A549 (cell line): ENCODE data around the gene CFAP119. TPM values are rescaled to one million over a fixed set of nuclear protein-coding genes. Genes with fewer than 3 reads are reported as not detected.

Experiments
- ATAC-seq, 2 experiments: fragments of 200-7000 bp in 1 of 2; fragments of >200 bp in 1 of 2; cut with Nextera tagmentation in 1 of 2; cut with Tn5 transposase in 1 of 2; 3 replicates each; pipeline versions ENCODE4 v1.8.0 to v1.9.1; 2018 to 2020; ENCODE audit warnings: mild to moderate bottlenecking in 1 of 2, moderate library complexity in 1 of 2
- CTCF ChIA-PET: fragments of 300-600 bp; sonication (Branson Sonifier 250); formaldehyde crosslinking; extraction: SDS; loops from one replicate; lab custom pipeline; 2021; ENCODE audit warnings: antibody characterized with exemption, inconsistent platforms; lab: Yijun Ruan, JAX
- POLR2A ChIA-PET: fragments of 350-600 bp; formaldehyde crosslinking; extraction: SDS; loops from one replicate; lab custom pipeline; 2021; ENCODE audit warnings: antibody characterized with exemption, inconsistent platforms; lab: Yijun Ruan, JAX
- DNase-seq, 2 experiments: peaks; one replicate each; pipeline versions ENCODE4 v3.0.0 to v3.0.0-alpha.2; 2011 to 2016; ENCODE audit warnings: low read depth in 1 of 2, low spot score in 1 of 2
- FAIRE-seq: peaks from 2 replicates; lab custom pipeline; 2011; peaks lifted over from hg19 to GRCh38; lab: Jason Lieb, UNC
- H3K27ac ChIP-seq, 2 experiments: fragments of >200 bp; sonication (Bioruptor Twin); formaldehyde crosslinking; 3 replicates each; pipeline ENCODE4 v1.5.1; 2016 to 2017
- H3K4me1 ChIP-seq: fragments of >200 bp; sonication (Bioruptor Twin); formaldehyde crosslinking; 3 replicates; pipeline ENCODE4 v1.6.1; 2016
- H3K4me2 ChIP-seq: fragments of >200 bp; sonication (Bioruptor Twin); formaldehyde crosslinking; 3 replicates; pipeline ENCODE4 v1.6.1; 2016
- H3K4me3 ChIP-seq: fragments of >200 bp; sonication (Bioruptor Twin); formaldehyde crosslinking; 3 replicates; pipeline ENCODE4 v1.5.1; 2016
- H3K9me3 ChIP-seq: fragments of >200 bp; sonication (Bioruptor Twin); formaldehyde crosslinking; 3 replicates; pipeline ENCODE4 v1.6.1; 2016
- BHLHE40 ChIP-seq: IDR thresholded peaks from 2 replicates; pipeline ENCODE4 v1.6.1; 2012; ENCODE audit warnings: low read depth, low read length, inconsistent platforms
- CBX8 ChIP-seq: fragments of 200-600 bp; sonication (generic); IDR thresholded peaks from 2 replicates; pipeline ENCODE4 v1.6.1; 2016
- CEBPB ChIP-seq, 2 experiments: fragments of >200 bp in 1 of 2; sonication (Bioruptor Twin) in 1 of 2; formaldehyde crosslinking in 1 of 2; IDR thresholded peaks; 2 replicates each; pipeline ENCODE4 v1.6.1; 2012 to 2016
- EHF ChIP-seq: fragments of 250-450 bp; sonication (Bioruptor Pico); IDR thresholded peaks from 2 replicates; pipeline ENCODE4 v1.5.0; 2020; ENCODE audit warnings: mild to moderate bottlenecking
- HDAC2 ChIP-seq: fragments of 200-600 bp; sonication (generic); IDR thresholded peaks from 2 replicates; pipeline ENCODE4 v1.6.1; 2016
- HOXA7 ChIP-seq: fragments of 250-450 bp; sonication (Bioruptor Pico); IDR thresholded peaks from 2 replicates; pipeline ENCODE4 v1.5.0; 2020; ENCODE audit warnings: mild to moderate bottlenecking, moderate library complexity
- HOXB13 ChIP-seq: fragments of 250-450 bp; sonication (Bioruptor Pico); IDR thresholded peaks from 2 replicates; pipeline ENCODE4 v1.5.0; 2020; ENCODE audit warnings: low read depth, mild to moderate bottlenecking, moderate library complexity
- KDM1A ChIP-seq: fragments of 200-600 bp; sonication (generic); IDR thresholded peaks from 2 replicates; pipeline ENCODE4 v1.6.1; 2016; ENCODE audit warnings: low read depth, mild to moderate bottlenecking
- MAFK ChIP-seq: fragments of 450-650 bp; IDR thresholded peaks from 2 replicates; pipeline ENCODE4 v1.6.1; 2014; ENCODE audit not compliant: partially characterized antibody
- MYC ChIP-seq: IDR thresholded peaks from 2 replicates; pipeline ENCODE4 v1.6.1; 2012; ENCODE audit warnings: mild to moderate bottlenecking, inconsistent platforms, low read length, improper control_type of control experiment, borderline replicate concordance
- NFE2L2 ChIP-seq: fragments of 150-350 bp; conservative IDR thresholded peaks from 2 replicates; pipeline ENCODE4 v1.6.1; 2014; ENCODE audit warnings: low read length
- NPAS2 ChIP-seq: fragments of 250-450 bp; sonication (Bioruptor Pico); IDR thresholded peaks from 2 replicates; pipeline ENCODE4 v1.8.0; 2022; ENCODE audit warnings: mild to moderate bottlenecking, moderate library complexity, borderline replicate concordance
- NR3C1 ChIP-seq: fragments of >200 bp; sonication (Bioruptor Twin); formaldehyde crosslinking; IDR thresholded peaks from 3 replicates; pipeline ENCODE4 v1.6.1; 2017
- RCOR1 ChIP-seq: fragments of 150-350 bp; IDR thresholded peaks from 2 replicates; pipeline ENCODE4 v1.6.1; 2014; ENCODE audit warnings: antibody characterized with exemption, low read length, low read depth
- RFX5 ChIP-seq: fragments of 450-650 bp; IDR thresholded peaks from 2 replicates; pipeline ENCODE4 v1.7.1; 2014; ENCODE audit warnings: antibody characterized with exemption, mild to moderate bottlenecking, moderate library complexity
- SMC3 ChIP-seq: fragments of >200 bp; sonication (Bioruptor Twin); formaldehyde crosslinking; IDR thresholded peaks from 3 replicates; pipeline ENCODE4 v1.6.1; 2018; ENCODE audit warnings: inconsistent platforms
- SREBF2 ChIP-seq: fragments of 450-650 bp; IDR thresholded peaks from 2 replicates; pipeline ENCODE4 v1.6.1; 2014; ENCODE audit warnings: mild to moderate bottlenecking, moderate library complexity
- TFCP2L1 ChIP-seq: fragments of 250-450 bp; sonication (Bioruptor Pico); IDR thresholded peaks from 2 replicates; pipeline ENCODE4 v1.5.0; 2021; ENCODE audit warnings: mild to moderate bottlenecking
- ZSCAN20 ChIP-seq: fragments of 250-450 bp; sonication (Bioruptor Pico); IDR thresholded peaks from 2 replicates; pipeline ENCODE4 v1.8.0; 2022; ENCODE audit warnings: mild to moderate bottlenecking, moderate library complexity
- WGBS: methylation state at CpG from one replicate; pipeline ENCODE4 v1.1.6; 2017; ENCODE audit errors: missing lambda C conversion rate; 5-methylcytosine and 5-hydroxymethylcytosine counted together
- polyA plus RNA-seq, 4 experiments: library from polyadenylated mRNA; depleted of rRNA in 3 of 4; stranded (reverse); fragments of >200 nt; fragmentation: RNase III in 1 of 4; extraction: RNeasy Plus Mini Kit Qiagen cat#74134 plus additional on column Dnase treatment in 1 of 4; gene quantifications; 2 replicates in 3 of 4; 3 replicates in 1 of 4; pipeline ENCODE4 v1.2.3, GENCODE V29; 2011 to 2017
- TF ChIP-seq, protein P1 (sequence below): fragments of 200-600 bp; sonication (generic); IDR thresholded peaks from 2 replicates; pipeline ENCODE4 v1.6.1; 2016; ENCODE audit warnings: antibody characterized with exemption, mild to moderate bottlenecking, moderate library complexity
- TF ChIP-seq, protein P2 (sequence below): IDR thresholded peaks from 2 replicates; pipeline ENCODE4 v1.6.1; 2012
- TF ChIP-seq, protein P3 (sequence below): fragments of 250-450 bp; sonication (Bioruptor Pico); IDR thresholded peaks from 2 replicates; pipeline ENCODE4 v1.5.0; 2021; ENCODE audit warnings: mild to moderate bottlenecking, moderate library complexity, borderline replicate concordance
- TF ChIP-seq, protein P4 (sequence below): fragments of 250-450 bp; sonication (Bioruptor Pico); IDR thresholded peaks from 2 replicates; pipeline ENCODE4 v1.5.0; 2020; ENCODE audit warnings: low read depth, mild to moderate bottlenecking, moderate library complexity

The CFAP119 gene
- polyA plus RNA-seq, 2 of the 4 experiments (the other 2 are of a cell fraction), result 4.5 to 9.5 TPM

DNA sequence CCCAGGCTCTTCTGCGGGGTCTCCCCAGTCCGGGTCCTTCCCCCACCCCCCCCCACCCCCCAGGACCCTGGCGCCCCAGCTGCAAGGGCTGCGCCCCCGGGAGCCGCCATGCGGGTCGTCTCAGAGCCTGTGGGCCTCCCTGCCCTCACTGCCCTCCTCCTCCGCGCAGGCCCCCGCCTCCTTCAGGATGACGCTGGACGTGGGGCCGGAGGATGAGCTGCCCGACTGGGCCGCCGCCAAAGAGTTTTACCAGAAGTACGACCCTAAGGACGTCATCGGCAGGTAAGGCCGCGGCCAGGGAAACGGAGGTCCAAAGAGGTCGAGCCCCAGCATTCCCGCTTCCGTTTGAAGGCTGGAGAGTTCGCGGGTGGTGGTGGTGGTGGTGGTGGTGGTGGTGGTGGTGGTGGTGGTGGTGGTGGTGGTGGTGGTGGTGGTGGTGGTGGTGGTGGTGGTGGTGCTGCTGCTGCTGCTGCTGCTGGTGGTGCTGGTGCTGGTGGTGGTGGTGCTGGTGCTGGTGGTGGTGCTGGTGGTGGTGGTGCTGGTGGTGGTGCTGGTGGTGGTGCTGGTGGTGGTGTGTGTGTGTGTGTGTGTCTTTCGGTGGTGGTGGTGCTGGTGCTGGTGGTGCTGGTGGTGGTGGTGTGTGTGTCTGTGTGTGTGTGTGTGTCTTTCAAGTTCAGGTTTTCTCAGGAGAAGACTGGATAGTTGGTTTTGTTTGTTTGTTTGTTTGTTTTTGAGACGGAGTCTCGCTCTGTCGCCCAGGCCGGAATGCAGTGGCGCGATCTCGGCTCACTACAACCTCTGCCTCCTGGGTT, 13.0 kb downstream of the CFAP119 start:
- H3K4me3 ChIP-seq, result peak overlapping the region; percentile 97
- FAIRE-seq (no peak), DNase-seq (peak; percentile 35 to 46), ATAC-seq (peak; percentile 72 to 78)
- no peaks in the 10 kb centered on the region for H3K9me3 ChIP-seq
- TF ChIP-seq, protein P1, sequence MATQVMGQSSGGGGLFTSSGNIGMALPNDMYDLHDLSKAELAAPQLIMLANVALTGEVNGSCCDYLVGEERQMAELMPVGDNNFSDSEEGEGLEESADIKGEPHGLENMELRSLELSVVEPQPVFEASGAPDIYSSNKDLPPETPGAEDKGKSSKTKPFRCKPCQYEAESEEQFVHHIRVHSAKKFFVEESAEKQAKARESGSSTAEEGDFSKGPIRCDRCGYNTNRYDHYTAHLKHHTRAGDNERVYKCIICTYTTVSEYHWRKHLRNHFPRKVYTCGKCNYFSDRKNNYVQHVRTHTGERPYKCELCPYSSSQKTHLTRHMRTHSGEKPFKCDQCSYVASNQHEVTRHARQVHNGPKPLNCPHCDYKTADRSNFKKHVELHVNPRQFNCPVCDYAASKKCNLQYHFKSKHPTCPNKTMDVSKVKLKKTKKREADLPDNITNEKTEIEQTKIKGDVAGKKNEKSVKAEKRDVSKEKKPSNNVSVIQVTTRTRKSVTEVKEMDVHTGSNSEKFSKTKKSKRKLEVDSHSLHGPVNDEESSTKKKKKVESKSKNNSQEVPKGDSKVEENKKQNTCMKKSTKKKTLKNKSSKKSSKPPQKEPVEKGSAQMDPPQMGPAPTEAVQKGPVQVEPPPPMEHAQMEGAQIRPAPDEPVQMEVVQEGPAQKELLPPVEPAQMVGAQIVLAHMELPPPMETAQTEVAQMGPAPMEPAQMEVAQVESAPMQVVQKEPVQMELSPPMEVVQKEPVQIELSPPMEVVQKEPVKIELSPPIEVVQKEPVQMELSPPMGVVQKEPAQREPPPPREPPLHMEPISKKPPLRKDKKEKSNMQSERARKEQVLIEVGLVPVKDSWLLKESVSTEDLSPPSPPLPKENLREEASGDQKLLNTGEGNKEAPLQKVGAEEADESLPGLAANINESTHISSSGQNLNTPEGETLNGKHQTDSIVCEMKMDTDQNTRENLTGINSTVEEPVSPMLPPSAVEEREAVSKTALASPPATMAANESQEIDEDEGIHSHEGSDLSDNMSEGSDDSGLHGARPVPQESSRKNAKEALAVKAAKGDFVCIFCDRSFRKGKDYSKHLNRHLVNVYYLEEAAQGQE, result no peak
- TF ChIP-seq CEBPB (IDR thresholded peaks at IDR 0.05), result no peak
- no peak for TF ChIP-seq HOXA7 (CRISPR knock-in tag)
- no peak for TF ChIP-seq MAFK
- TF ChIP-seq, protein P2, sequence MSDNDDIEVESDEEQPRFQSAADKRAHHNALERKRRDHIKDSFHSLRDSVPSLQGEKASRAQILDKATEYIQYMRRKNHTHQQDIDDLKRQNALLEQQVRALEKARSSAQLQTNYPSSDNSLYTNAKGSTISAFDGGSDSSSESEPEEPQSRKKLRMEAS, result no peak
- TF ChIP-seq RFX5, result no peak
- no peak for TF ChIP-seq HOXB13 (CRISPR knock-in tag)
- no peak for TF ChIP-seq BHLHE40
- TF ChIP-seq NFE2L2, result no peak
- ChIA-PET POLR2A (interaction anchor here (0.6 to 2.3 kb wide), 11 partner anchors 9 to 99 kb away, joined by 3 to 9 read pairs (median 4); partner anchors contain the start of genes CFAP119 and SRCAP), CTCF (interaction anchor here (0.5 to 1.6 kb wide), 5 partner anchors 14 to 704 kb away, joined by 3 to 5 read pairs (median 3); no protein-coding TSS in a partner anchor)
- H3K4me2 ChIP-seq, result peak overlapping the region; percentile 75
- peaks cover 11% of the 10 kb centered on the region for H3K4me1 ChIP-seq
- 25% methylated on average over 23 of the region's 36 CpGs for WGBS
- peak overlapping the region; percentile 89 to 92 for H3K27ac ChIP-seq

DNA sequence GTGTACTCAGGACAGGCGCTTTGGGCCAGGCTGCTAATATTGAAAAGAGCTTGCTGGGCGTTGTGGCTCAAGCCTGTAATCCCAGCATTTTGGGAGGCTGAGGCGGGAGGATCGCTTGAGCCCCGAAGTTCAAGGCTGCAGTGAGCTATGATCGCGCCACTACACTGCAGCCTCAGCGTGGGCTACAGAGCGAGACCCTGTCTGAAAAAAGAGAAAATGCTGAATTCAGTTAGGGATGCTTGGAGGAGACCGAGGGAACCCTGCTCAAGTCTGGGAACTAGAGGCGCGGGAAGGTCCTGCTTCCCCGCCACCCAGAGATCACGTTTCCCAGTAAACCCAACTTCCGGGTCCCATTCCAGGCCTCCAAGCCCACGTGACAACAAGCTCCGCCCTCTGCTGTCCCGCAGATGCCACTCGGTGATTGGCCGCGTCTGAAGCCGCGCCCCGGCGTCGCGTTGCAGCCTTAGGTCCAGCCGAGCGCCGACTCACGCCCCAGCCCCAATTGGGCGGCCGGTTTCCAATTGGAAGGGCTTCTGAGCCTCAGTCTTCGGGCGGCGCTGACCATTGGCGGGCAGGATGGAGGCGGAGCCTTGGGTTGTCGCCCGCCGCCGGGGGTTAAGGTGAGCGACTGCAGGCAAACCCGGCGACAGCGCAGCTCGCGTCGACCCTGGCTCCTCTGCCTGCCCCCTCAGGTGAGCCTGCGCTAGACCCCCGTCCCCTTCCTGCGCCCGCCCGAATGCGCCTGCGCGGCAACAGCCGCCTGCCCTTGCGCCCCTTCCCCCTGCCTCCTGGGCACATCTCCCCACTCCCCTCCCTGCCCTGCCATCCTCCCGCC, 13.8 kb downstream of the CFAP119 start, which contains the start of gene PHKG2:
Gene PHKG2 (plus strand): TSS at position 627 of the 835 bp plus-strand sequence. CDS start 396 bp downstream, outside the sequence.
- FAIRE-seq, result no peak
- peaks cover 11% of the 10 kb centered on the region for H3K4me1 ChIP-seq
- CTCF ChIA-PET, result interaction anchor here (0.5 to 1.6 kb wide), 6 partner anchors 10 to 705 kb away, joined by 3 to 6 read pairs (median 4); no protein-coding TSS in a partner anchor
- TF ChIP-seq TFCP2L1 (CRISPR knock-in tag) (0 out of 2 replicates have a peak, but pooled peaks have one; percentile 18), ZSCAN20 (no peak), NPAS2 (CRISPR knock-in tag) (peak; percentile 68), KDM1A (no peak), BHLHE40 (peak; percentile 82), SMC3 (no peak), EHF (CRISPR knock-in tag) (peak; percentile 51; the same call in 1 of the 2 replicates), RCOR1 (no peak), MAFK (no peak), NR3C1 (no peak), NFE2L2 (no peak), HDAC2 (no peak), MYC (no peak; the same call in 1 of the 2 replicates), CBX8 (no peak), SREBF2 (no peak)
- TF ChIP-seq, protein P1, result no peak
- TF ChIP-seq, protein P3, sequence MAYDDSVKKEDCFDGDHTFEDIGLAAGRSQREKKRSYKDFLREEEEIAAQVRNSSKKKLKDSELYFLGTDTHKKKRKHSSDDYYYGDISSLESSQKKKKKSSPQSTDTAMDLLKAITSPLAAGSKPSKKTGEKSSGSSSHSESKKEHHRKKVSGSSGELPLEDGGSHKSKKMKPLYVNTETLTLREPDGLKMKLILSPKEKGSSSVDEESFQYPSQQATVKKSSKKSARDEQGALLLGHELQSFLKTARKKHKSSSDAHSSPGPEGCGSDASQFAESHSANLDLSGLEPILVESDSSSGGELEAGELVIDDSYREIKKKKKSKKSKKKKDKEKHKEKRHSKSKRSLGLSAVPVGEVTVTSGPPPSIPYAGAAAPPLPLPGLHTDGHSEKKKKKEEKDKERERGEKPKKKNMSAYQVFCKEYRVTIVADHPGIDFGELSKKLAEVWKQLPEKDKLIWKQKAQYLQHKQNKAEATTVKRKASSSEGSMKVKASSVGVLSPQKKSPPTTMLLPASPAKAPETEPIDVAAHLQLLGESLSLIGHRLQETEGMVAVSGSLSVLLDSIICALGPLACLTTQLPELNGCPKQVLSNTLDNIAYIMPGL (CRISPR knock-in tag), result no peak
- TF ChIP-seq, protein P4, sequence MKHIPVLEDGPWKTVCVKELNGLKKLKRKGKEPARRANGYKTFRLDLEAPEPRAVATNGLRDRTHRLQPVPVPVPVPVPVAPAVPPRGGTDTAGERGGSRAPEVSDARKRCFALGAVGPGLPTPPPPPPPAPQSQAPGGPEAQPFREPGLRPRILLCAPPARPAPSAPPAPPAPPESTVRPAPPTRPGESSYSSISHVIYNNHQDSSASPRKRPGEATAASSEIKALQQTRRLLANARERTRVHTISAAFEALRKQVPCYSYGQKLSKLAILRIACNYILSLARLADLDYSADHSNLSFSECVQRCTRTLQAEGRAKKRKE (CRISPR knock-in tag), result no peak

More for the DNA sequence above, 13.8 kb downstream of the CFAP119 start, which contains the start of gene PHKG2:
- DNase-seq, result peak; percentile 96 to 99
- ATAC-seq, result peak; percentile 95 to 99
- Histone ChIP-seq H3K4me2 (peak within 1 kb of the TSS; percentile 83), H3K9me3 (no peaks in the 10 kb centered on the region), H3K4me3 (peak within 1 kb of the TSS; percentile 97), H3K27ac (peak within 1 kb of the TSS; percentile 89 to 92)
- POLR2A ChIA-PET, result interaction anchor here (0.6 to 2.3 kb wide), 16 partner anchors 10 to 315 kb away, joined by 3 to 9 read pairs (median 3); partner anchors contain the start of genes CFAP119, RNF40 and SRCAP
- 15% methylated on average over 22 of the region's 60 CpGs for WGBS
